22Rv1 (cell line): ENCODE measurements around the gene RGS6.

Experiments used
- CTCF ChIP-seq: fragments of 450-650 bp; IDR thresholded peaks from 2 replicates; pipeline ENCODE4 v1.5.1; 2017; ENCODE audit warnings: mild to moderate bottlenecking
- ZFX ChIP-seq: fragments of 450-650 bp; IDR thresholded peaks from 2 replicates; pipeline ENCODE4 v1.6.1; 2017; ENCODE audit warnings: antibody characterized with exemption, borderline replicate concordance

GRCh38 chr14:72599579-72600470 is 667.6 kb downstream of the RGS6 start:
- TF ChIP-seq CTCF (no peak), ZFX (no peak)
